Measurements from ENCODE around the gene MUC20. TPM values are rescaled to one million over a fixed set of nuclear protein-coding genes. Genes with fewer than 3 reads are reported as not detected.

Gene MUC20
- total and polyA plus RNA-seq, 9 of the 15 experiments (the other 6 are each of a cell fraction or from before 2014, with no cell fraction given): 0.03 to 0.23 (median 0.15) TPM; not detected in 3

- TF ChIP-seq NR2F6 (CRISPR knock-in tag; IDR thresholded peaks at IDR 0.05) (0 out of 2 replicates have a peak, but pooled peaks have one; percentile 4), VEZF1 (CRISPR knock-in tag; IDR thresholded peaks at IDR 0.05) (no peak; the same call in none of the 2 replicates), HCFC1 (IDR thresholded peaks at IDR 0.05; ENCODE audit: low read depth, low read length) (peak; percentile 14; the same call in 1 of the 2 replicates), ZFPM2 (CRISPR knock-in tag; IDR thresholded peaks at IDR 0.05) (0 out of 2 replicates have a peak, but pooled peaks have one; percentile 60), ZNF592 (IDR thresholded peaks at IDR 0.05) (no peak), MEF2D (tag; conservative IDR thresholded peaks at IDR 0.05; ENCODE audit: low read depth) (no peak), TRIM25 (IDR thresholded peaks at IDR 0.05; ENCODE audit: borderline replicate concordance) (no peak), NKRF (IDR thresholded peaks at IDR 0.05; ENCODE audit: borderline replicate concordance) (peak; percentile 55; the same call in 1 of the 2 replicates), SRSF7 (optimal IDR thresholded peaks at IDR 0.05; ENCODE audit: low read depth, low read length) (no peak), ZFP36 (IDR thresholded peaks at IDR 0.05; ENCODE audit: low read depth, low read length, partially characterized antibody) (peak; percentile 76), NFATC3 (IDR thresholded peaks at IDR 0.05) (peak; percentile 35; the same call in 1 of the 2 replicates), ELF4 (CRISPR knock-in tag; IDR thresholded peaks at IDR 0.05) (peak; percentile 87), MLLT1 (IDR thresholded peaks at IDR 0.05) (peak; percentile 70 to 88; a peak in 3 of 4 replicates), CC2D1A (IDR thresholded peaks at IDR 0.05) (peak; percentile 50; the same call in 1 of the 2 replicates), FOXA3 (CRISPR knock-in tag; conservative IDR thresholded peaks at IDR 0.05 in 1 of 2, IDR thresholded peaks at IDR 0.05 in 1 of 2) (0 out of 4 replicates have a peak, but pooled peaks of 1 of the 2 experiments have one; percentile 55), BMI1 (IDR thresholded peaks at IDR 0.05; ENCODE audit: low read length) (no peak)
Observed at GRCh38 chr3:195697582-195698324, 23.0 kb upstream of the MUC20 start (continued).
